NOMO-1 treated with dmso at 0.1 percent for 144 hours (cell line): Measurements from ENCODE around the gene C12orf57.

ENCODE experiments used
- DNase-seq: peaks from one replicate; lab custom pipeline; 2025; ENCODE audit not compliant: unreplicated experiment; lab: John Stamatoyannopoulos, UW

C12orf57 gene

DNA sequence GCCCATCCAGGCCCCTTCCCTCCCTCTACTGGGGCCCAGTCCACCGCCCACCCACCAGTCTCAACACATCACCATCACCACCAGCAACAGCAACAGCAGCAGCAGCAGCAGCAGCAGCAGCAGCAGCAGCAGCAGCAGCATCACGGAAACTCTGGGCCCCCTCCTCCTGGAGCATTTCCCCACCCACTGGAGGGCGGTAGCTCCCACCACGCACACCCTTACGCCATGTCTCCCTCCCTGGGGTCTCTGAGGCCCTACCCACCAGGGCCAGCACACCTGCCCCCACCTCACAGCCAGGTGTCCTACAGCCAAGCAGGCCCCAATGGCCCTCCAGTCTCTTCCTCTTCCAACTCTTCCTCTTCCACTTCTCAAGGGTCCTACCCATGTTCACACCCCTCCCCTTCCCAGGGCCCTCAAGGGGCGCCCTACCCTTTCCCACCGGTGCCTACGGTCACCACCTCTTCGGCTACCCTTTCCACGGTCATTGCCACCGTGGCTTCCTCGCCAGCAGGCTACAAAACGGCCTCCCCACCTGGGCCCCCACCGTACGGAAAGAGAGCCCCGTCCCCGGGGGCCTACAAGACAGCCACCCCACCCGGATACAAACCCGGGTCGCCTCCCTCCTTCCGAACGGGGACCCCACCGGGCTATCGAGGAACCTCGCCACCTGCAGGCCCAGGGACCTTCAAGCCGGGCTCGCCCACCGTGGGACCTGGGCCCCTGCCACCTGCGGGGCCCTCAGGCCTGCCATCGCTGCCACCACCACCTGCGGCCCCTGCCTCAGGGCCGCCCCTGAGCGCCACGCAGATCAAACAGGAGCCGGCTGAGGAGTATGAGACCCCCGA lies 7.0 kb upstream of the C12orf57 start:
- peak; percentile 36 for DNase-seq

DNA sequence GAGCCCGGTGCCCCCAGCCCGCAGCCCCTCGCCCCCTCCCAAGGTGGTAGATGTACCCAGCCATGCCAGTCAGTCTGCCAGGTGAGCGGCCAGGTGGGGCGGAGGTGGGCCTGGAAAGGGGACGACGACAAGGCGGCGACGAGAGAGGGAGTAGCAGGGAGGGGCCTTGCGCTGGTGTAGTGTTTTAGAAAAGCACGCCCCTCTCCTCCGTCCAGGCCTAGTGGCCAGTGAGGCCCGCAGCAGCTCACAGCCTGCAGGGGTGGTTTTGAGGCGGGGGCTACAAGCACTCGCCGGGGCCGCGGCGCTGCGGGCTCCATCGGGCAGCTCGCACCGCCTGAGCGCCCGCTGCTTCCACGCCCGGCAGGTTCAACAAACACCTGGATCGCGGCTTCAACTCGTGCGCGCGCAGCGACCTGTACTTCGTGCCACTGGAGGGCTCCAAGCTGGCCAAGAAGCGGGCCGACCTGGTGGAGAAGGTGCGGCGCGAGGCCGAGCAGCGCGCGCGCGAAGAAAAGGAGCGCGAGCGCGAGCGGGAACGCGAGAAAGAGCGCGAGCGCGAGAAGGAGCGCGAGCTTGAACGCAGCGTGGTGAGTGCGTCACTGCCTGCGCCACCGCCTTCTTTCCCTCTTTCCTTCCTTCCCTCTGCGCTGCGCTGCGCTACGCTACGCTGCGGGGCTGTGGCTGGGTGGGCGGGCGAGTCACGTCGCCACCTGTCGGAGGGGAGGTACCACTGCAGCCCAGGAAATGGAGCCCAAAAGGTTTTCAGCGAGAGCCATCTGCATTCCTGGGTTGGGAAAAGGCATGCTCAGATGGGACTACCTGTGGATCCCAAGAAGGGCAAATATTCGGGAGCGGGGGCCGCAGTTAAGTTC lies 6.1 kb upstream of the C12orf57 start:
- peak; percentile 96 for DNase-seq

DNA sequence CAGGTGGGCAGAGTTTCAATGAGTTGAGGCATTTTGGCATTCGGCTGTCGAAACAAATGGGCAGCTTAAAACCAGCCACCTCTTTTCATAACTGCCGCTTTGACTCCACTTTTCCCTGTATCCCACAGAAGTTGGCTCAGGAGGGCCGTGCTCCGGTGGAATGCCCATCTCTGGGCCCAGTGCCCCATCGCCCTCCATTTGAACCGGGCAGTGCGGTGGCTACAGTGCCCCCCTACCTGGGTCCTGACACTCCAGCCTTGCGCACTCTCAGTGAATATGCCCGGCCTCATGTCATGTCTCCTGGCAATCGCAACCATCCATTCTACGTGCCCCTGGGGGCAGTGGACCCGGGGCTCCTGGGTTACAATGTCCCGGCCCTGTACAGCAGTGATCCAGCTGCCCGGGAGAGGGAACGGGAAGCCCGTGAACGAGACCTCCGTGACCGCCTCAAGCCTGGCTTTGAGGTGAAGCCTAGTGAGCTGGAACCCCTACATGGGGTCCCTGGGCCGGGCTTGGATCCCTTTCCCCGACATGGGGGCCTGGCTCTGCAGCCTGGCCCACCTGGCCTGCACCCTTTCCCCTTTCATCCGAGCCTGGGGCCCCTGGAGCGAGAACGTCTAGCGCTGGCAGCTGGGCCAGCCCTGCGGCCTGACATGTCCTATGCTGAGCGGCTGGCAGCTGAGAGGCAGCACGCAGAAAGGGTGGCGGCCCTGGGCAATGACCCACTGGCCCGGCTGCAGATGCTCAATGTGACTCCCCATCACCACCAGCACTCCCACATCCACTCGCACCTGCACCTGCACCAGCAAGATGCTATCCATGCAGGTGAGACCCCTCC lies 5.2 kb upstream of the C12orf57 start:
- no peak for DNase-seq

DNA sequence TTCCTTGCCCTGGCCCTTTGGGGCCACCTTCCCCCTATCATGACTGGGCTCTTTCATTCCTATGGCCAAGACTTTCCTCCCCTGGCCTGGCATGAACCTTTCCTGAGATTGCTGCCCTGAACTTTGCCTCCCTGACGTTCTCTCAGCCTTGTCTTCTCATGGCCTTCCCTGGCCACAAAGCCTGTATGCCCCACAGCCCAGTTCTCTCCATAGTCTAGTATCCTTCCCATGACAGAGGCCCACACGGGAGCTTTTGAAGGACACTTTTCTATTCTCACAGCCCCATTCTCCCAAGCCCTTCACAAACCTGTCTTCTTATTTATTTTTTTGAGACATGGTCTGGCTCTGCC lies 4.7 kb upstream of the C12orf57 start:
- no peak for DNase-seq

DNA sequence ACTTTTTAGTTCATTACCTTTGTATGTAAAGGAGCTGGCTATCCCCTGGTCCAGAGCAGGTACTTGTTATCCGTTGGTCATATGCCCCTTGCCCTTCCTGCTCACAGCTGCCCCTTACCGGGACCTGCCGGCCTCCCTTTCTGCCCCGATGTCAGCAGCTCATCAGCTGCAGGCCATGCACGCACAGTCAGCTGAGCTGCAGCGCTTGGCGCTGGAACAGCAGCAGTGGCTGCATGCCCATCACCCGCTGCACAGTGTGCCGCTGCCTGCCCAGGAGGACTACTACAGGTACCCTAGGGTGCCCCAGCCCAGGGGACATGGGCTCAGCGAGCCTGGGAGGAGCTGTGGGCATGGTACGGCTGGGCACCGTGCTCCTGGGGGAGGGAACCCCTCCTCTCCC lies 2.6 kb upstream of the C12orf57 start:
- no peak for DNase-seq

DNA sequence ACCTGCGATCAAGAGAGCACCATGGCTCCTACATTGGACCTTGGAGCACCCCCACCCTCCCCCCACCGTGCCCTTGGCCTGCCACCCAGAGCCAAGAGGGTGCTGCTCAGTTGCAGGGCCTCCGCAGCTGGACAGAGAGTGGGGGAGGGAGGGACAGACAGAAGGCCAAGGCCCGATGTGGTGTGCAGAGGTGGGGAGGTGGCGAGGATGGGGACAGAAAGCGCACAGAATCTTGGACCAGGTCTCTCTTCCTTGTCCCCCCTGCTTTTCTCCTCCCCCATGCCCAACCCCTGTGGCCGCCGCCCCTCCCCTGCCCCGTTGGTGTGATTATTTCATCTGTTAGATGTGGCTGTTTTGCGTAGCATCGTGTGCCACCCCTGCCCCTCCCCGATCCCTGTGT lies 2.0 kb upstream of the C12orf57 start:
- DNase-seq: no peak

DNA sequence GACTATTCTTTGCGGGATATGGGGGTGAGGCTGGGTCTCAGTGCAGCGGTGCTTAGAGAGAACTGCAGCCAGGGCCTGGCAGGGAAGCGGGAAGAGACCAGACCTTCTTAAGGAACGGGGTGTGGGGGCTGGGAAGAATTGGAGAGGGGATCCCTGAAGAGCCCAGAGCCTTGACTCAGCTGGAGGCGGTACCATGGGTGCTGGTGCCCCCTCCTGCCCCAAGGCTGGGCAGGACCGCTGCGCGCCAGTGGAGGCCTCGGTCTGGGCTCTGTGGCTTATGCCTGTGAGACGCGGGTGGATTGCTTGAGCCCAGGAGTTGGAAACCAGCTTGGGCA lies 1.5 kb upstream of the C12orf57 start:
- no peak for DNase-seq

DNA sequence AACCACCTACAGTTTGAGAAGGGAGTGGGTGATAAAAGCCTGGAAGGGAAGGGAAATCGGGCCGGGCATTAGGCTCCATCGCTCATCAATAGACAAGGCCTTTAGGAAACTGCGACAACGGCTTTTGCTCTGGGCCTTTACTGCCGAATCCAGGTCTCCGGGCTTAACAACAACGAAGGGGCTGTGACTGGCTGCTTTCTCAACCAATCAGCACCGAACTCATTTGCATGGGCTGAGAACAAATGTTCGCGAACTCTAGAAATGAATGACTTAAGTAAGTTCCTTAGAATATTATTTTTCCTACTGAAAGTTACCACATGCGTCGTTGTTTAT lies 467 bp upstream of the C12orf57 start:
- DNase-seq: peak; percentile 89

DNA sequence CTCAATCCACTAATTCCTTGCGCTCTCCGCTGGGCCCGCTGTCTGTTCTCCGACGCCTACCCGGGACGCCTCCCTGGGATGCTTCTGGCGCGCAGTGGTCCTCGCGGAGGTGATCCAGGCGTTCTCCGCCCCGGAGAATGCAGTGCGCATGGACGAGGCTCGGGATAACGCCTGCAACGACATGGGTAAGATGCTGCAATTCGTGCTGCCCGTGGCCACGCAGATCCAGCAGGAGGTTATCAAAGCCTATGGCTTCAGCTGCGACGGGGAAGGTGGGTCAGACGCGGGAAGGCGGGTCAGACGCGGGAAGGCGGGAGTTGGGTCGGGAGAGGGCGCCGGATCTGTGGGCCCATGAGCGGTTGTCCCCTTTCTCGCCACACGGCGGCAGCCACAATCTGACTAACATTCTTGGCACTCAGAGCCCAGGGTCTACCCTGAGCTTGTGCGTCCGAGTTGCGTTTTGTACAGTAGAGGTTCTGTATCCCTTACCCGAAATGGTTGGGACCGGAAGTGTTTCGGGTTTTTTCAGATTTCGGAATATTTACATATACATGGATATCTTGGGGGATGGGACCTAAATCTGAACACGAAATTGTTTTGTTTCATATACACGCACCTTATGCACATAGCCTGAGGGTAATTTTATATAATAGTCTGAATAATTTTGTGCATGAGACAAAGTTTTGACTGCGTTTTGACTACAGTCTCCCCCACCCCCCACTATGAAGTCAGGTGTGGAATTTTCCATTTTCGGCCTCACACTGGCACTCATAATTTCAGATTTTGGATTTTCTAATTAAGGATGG lies 762 bp downstream of the C12orf57 start:
- DNase-seq: peak; percentile 80

DNA sequence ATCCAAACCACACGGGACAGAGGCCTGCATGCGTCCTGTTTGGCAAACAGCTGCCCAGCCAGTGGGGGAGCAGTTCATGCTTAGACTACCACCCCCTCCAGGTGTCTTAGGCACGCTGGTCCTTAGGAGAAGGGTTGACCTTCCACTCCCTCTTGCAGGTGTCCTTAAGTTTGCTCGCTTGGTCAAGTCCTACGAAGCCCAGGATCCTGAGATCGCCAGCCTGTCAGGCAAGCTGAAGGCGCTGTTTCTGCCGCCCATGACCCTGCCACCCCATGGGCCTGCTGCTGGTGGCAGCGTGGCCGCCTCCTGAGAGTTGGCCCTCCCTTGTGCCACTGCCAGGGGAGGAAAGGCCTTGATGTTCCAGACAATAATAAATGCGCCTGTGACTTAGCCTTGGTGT lies 1.8 kb downstream of the C12orf57 start:
- DNase-seq: no peak

DNA sequence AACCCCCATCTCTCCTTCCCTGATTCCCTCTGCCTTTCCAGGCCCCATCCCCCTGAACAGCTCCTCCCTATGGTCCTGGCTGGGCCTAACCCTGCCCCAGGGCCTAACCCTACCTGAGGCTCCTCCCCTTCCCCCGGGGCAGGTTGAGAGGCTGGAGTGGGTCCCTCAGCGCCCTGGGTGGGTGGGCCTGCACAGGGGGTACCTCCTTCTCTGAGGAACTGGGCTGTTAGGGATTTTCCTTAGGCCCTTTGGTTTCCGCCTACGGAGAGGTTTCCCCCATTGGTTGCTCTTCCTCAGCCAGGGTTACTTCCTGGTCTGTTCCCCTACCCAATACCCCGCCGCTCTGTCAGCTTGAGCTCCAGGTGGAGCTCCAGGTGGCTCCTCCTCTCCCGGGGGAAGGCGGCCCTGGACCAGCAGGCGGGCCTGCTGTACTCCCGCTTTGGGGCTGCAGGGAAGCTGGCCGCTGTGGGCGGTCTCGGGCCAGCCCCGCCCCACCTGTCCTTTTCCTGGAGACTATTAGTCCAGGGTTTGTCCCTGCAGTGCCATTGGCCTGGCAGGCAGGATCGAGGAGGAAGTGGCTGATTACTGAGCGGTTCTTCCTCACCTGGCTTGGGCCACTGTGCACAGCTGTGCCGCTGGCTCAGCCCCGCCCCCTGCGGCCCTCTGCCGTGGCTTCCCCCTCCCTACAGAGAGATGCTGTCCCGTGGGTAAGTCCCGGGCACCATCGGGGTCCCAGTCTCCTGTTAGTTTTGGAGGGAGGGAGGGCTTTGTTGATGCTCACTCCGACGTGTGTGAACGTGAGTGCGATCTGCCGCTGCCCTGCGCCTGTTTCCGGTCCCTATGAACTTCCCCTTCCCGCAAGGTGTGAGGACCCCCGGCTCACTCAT lies 2.5 kb downstream of the C12orf57 start:
- DNase-seq: peak; percentile 55

DNA sequence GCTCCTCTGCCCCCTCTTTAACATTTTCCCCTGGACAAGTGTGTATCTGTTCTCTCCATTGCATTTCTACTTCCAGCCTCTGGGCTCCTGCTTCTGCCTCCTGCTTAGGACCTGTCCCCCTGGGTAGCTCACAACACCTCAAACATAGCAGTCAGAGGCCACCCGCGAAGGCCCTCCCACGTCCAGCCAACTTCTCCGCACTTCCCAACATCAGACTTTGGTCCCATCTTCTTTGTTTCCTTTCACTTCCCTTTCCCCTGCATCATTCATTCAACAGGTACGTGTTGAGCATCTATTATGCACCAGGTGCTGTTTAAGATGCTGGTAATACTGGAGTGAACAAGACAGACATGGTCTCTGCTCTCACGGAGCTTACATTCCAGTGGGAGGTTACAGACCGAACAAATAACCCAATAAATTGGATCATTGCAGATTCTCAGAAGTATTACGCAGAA lies 3.1 kb downstream of the C12orf57 start:
- DNase-seq: no peak

DNA sequence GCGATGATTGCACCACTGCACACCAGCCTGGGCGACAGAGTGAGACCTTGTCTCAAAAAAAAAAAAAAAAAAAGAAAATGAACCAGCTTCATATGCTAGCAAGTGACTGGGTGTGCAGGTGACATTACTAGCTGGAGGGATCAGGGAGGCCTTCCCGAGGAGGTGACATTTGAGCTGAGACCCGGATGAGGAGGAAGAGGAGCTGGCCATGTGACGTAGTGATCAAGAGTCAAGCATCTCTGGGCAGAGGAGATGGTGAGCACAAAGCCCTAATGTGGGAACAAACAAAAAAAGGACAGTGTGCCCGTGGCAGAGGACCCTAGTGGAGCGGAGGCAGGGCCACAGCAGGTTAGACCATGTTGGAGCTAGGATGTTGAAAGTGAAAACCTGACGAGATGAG lies 3.8 kb downstream of the C12orf57 start:
- no peak for DNase-seq

DNA sequence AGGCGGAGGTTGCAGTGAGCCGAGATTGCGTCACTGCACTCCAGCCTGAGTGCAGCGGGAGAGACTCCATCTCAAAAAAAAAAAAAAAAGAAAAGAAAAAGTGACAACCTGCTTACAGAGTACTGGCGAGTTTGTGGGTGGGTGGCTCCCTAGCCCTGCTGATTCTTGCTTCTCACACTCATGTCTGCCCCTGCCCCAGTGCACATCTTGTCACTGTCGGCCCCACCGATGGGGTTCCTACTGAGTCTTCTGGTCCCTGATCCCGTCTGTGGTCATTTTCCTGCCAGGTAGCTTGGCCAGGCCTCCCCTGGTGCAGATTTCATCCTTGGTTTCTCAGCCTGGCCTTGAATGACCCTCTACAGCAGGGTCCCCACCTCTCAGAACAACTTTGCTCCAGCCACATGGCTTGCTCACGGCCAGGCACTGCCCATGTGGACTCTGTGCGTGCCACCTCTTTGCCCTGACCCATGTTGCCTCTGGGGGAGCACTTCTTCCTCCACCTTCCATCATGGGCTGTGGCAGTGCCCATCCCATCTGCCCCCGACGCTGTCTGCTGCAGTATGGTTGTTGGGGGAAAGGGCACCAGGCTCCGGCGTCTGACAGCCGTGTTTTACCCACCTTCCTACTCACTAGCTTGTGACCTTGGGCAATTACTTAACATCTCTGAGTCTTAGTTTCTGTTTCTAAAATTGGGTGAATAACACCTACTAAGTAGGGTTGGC lies 5.2 kb downstream of the C12orf57 start:
- peak; percentile 13 for DNase-seq

DNA sequence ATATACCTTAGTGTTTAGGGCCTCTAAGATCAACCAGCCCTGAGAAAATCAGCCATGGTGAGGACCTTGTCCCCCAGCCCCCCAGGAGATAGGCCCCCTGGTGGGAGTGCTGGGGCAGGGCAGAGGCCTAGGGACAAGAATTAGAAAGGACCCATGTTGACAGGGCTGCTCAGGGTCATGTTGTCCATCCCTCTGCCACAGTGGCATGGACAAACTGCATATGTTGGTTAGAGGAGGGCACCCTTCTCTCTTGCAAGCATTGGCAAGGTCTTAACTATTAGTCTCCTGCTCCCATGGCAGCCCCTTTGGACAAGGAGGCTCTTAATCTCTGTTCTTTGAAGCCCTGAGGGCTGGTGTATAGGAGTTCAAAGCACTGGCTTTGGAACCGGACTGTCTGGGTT lies 6.6 kb downstream of the C12orf57 start:
- DNase-seq: no peak

DNA sequence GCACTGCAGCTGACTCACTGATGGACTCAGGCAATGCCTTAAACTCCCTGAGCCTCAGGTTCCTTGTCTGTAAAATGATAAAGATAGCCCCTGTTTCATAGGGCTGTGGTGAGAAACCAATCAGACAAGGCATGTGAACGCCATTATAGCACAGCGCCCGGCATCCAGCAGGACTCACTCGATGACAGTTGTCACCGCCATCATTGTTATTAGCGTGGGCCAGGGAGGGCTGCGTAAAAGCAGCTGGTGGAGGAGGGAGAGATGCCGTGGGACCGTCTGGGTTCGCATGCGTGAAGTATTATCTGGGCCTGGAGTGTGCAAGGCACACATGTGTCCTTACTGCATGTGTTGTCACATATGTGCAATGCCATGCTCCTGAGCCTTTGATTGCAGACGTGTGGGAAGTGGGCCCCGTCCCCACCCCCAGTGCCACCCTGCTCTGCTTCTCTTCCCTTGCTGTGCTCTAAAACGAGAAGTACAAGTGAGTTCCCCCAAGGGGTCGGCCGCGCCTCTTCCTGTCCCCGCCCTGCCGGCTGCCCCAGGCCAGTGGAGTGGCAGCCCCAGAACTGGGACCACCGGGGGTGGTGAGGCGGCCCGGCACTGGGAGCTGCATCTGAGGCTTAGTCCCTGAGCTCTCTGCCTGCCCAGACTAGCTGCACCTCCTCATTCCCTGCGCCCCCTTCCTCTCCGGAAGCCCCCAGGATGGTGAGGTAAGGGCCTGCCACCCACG lies 7.2 kb downstream of the C12orf57 start, which contains the start of gene PTPN6:
TSS of gene PTPN6 (plus strand) at position 546 of the 730 bp plus-strand sequence. CDS start at position 703, 157 bp downstream.
- peak; percentile 83 for DNase-seq

DNA sequence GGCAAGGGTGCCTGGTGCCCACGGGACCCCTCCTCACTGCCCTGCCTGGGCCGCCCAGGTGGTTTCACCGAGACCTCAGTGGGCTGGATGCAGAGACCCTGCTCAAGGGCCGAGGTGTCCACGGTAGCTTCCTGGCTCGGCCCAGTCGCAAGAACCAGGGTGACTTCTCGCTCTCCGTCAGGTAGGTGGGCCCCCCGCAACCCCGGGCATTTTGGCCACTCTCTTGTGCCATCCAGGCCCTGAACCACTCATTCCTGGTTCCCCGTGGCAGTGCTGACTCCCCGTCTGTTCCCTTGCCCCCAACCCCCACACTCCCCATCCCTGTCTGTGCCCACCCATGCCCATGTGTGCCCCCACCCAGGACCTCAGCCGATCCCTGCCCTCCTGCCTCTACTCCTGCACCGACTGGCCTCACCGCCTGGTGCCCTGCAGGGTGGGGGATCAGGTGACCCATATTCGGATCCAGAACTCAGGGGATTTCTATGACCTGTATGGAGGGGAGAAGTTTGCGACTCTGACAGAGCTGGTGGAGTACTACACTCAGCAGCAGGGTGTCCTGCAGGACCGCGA lies 7.8 kb downstream of the C12orf57 start:
- DNase-seq: no peak
